Testis (tissue), 3 donors: Measurements from ENCODE around the gene ANXA8. TPM values are rescaled to one million over a fixed set of nuclear protein-coding genes. Genes with fewer than 3 reads are reported as not detected.

Experiments
- DNase-seq: peaks from one replicate; pipeline ENCODE4 v3.0.0-alpha.2; 2019
- H3K27ac ChIP-seq, 2 donors: fragments of 200-600 bp; sonication (generic); one replicate each; pipeline ENCODE4 v1.5.1; 2019
- H3K27me3 ChIP-seq: fragments of 200-600 bp; sonication (generic); one replicate; pipeline ENCODE4 v1.5.1; 2019
- H3K36me3 ChIP-seq: fragments of 200-600 bp; sonication (generic); one replicate; pipeline ENCODE4 v1.5.1; 2017; ENCODE audit warnings: low read depth; ENCODE audit errors: missing control alignments
- H3K4me1 ChIP-seq: fragments of 200-600 bp; sonication (generic); one replicate; pipeline ENCODE4 v1.5.1; 2019
- H3K4me3 ChIP-seq, 2 donors: fragments of 200-600 bp; sonication (generic); one replicate each; pipeline ENCODE4 v1.5.1; 2017 to 2019
- H3K9me3 ChIP-seq: fragments of 200-600 bp; sonication (generic); one replicate; pipeline ENCODE4 v1.5.1; 2017
- POLR2A ChIP-seq: fragments of 450-650 bp; IDR thresholded peaks from one replicate; pipeline ENCODE4 v1.6.1; 2017; ENCODE audit warnings: antibody characterized with exemption, mild to moderate bottlenecking, moderate library complexity
- WGBS, 2 donors: methylation state at CpG; one replicate each; pipeline ENCODE4 v1.1.5; 2018; 5-methylcytosine and 5-hydroxymethylcytosine counted together
- intact Hi-C: fragments of 100-400 bp; cut with DNase I; formaldehyde crosslinking; loops from one replicate; pipeline ENCODE4 v1.15.1; 2023; ENCODE audit warnings: low total_unique reads
- polyA plus RNA-seq: library from polyadenylated mRNA; stranded (reverse); fragments of 350-450 nt; fragmentation: Illumina TruSeq; extraction: RNeasy Lipid Tissue Mini Kit (QIAGEN cat#74804); gene quantifications from one replicate; pipeline ENCODE4 v1.2.3, GENCODE V29; 2014; ENCODE audit warnings: low read depth, low replicate concordance; ENCODE audit not compliant: insufficient read depth
- total RNA-seq, 2 donors: library from RNA; depleted of rRNA; stranded (reverse); fragments of >200 nt; gene quantifications; one replicate each; pipeline ENCODE4 v1.2.3, GENCODE V29; 2016
- TF ChIP-seq, protein P1 (sequence below), 3 experiments: fragments of 450-650 bp in 2 of 3; fragments of 200-600 bp in 1 of 3; sonication (generic) in 1 of 3; IDR thresholded peaks; one replicate each; pipeline ENCODE4 v1.5.1; 2016 to 2019; ENCODE audit warnings: antibody characterized with exemption in 3 of 3, mild to moderate bottlenecking in 2 of 3, moderate library complexity in 1 of 3

Gene ANXA8
- total and polyA plus RNA-seq, 3 donors from 2014 or later: 1.8 to 6.7 (median 2.5) TPM

DNA sequence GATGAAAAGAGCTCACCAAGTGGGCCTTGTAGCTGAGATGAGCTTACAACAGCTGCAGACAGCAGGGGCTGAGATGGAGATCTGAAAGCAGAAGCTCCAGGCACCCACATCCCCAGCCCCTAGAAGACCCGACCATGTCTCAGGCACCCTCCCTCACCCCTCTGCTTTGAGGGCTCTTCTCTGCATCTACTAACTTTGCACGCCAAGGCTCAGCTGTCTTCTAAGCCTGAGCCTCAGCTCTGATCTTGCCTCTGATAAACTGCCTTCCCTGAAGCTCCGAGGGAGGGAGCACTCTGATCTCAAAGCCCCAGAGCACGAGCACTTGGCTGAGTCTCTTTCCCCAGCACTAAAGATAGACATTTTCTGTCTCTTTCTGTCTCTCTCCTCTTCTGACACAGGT lies 42.0 kb downstream of the ANXA8 start:
- no peaks in the 10 kb centered on the region for H3K36me3 ChIP-seq
- no peak overlapping the region for H3K27ac ChIP-seq
- WGBS, 2 donors: 77 to 81% methylated on average over 4 of the region's 4 CpGs
- no peak for DNase-seq
- TF ChIP-seq, protein P1, sequence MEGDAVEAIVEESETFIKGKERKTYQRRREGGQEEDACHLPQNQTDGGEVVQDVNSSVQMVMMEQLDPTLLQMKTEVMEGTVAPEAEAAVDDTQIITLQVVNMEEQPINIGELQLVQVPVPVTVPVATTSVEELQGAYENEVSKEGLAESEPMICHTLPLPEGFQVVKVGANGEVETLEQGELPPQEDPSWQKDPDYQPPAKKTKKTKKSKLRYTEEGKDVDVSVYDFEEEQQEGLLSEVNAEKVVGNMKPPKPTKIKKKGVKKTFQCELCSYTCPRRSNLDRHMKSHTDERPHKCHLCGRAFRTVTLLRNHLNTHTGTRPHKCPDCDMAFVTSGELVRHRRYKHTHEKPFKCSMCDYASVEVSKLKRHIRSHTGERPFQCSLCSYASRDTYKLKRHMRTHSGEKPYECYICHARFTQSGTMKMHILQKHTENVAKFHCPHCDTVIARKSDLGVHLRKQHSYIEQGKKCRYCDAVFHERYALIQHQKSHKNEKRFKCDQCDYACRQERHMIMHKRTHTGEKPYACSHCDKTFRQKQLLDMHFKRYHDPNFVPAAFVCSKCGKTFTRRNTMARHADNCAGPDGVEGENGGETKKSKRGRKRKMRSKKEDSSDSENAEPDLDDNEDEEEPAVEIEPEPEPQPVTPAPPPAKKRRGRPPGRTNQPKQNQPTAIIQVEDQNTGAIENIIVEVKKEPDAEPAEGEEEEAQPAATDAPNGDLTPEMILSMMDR (IDR thresholded peaks at IDR 0.05): no peak
- no peak for TF ChIP-seq POLR2A
- no peak overlapping the region for H3K4me3 ChIP-seq
- intact Hi-C loops: no loop called here
- H3K27me3 ChIP-seq: no peaks in the 10 kb centered on the region
- no peaks in the 10 kb centered on the region for H3K4me1 ChIP-seq
- no peaks in the 10 kb centered on the region for H3K9me3 ChIP-seq

DNA sequence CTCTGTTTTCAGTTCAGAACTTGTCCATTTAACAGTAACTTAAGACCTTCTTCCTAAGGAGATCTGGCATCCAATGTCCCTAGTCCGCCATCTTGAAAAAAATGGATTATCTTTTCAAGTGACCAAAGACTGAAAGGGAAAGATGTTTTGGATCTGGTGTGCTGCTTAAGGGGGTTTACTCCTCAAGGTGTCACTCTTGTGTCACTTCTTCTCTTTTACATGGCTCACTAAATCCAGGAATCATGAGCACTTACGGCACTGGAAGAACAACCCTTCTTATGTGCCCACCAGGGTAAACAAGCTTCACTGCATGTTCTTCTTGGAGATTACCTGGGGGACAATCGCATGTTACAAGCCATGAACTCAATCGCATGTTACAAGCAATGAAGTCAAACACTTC lies 43.7 kb downstream of the ANXA8 start:
- Histone ChIP-seq H3K36me3 (no peaks in the 10 kb centered on the region), H3K27ac (no peak overlapping the region), H3K4me3 (no peak overlapping the region), H3K27me3 (no peaks in the 10 kb centered on the region), H3K4me1 (no peaks in the 10 kb centered on the region), H3K9me3 (no peaks in the 10 kb centered on the region)
- intact Hi-C loops: no loop called here
- TF ChIP-seq, protein P1 (IDR thresholded peaks at IDR 0.05): no peak
- TF ChIP-seq POLR2A: no peak
- DNase-seq: no peak
- 91 to 95% methylated on average over 4 of the region's 4 CpGs for WGBS, 2 donors

DNA sequence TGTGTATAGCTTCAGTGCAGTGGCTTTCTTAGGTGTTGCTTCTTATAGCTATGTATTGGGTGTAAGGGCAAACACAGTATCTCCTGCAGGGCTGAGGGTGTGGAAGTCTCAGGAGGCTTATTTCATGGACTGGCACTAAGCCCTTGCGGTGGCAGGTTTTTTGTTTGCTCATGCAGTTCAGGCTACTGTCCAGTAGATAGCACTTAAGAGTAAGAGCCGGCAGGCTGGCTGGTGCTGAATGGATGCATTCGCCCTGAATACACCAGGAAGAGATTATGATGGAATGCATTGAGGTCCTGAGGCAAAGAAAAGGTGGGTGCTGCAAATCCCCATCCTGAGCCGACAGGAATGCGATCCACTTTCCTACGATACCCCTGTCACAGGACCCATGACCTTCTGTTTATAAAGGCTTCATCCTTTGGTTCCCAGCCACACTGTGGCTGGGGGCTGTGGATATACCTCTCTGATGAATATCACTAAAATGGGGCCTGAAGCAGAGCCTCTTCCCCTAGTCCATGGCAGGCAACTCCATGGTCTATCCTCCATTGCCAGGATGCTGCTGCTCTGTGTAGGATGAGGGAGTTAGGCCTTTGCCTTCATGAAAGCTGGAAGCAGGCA lies 44.9 kb downstream of the ANXA8 start:
- no peaks in the 10 kb centered on the region for H3K27me3 ChIP-seq
- TF ChIP-seq POLR2A: no peak
- TF ChIP-seq, protein P1 (IDR thresholded peaks at IDR 0.05): peak in 1 of 3 experiments; percentile 18
- H3K27ac ChIP-seq: no peak overlapping the region
- H3K36me3 ChIP-seq: no peaks in the 10 kb centered on the region
- 57 to 65% methylated on average over 5 to 6 of the region's 6 CpGs for WGBS, 2 donors
- intact Hi-C loops: no loop called here
- no peaks in the 10 kb centered on the region for H3K9me3 ChIP-seq
- no peak overlapping the region for H3K4me3 ChIP-seq
- DNase-seq: peak; percentile 71
- H3K4me1 ChIP-seq: no peaks in the 10 kb centered on the region

DNA sequence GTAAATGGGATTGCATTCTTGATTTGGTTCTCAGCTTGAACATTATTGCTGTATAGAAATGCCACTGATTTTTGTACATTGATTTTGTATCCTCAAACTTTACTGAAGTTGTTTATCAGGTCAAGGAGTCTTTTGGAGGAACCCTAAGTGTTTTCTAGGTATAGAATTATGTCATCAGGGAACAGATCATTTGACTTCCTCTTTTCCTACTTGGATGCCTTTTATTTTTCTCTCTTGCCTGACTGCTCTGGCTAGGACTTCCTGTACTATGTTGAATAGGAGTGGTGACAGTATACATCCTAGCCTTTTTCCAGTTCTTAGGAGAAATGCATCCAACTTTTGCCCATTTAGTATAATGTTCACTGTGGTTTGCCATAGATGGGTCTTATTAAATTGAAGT lies 48.8 kb downstream of the ANXA8 start:
- H3K36me3 ChIP-seq: no peaks in the 10 kb centered on the region
- DNase-seq: no peak
- H3K27ac ChIP-seq: no peak overlapping the region
- H3K27me3 ChIP-seq: no peaks in the 10 kb centered on the region
- no peak overlapping the region for H3K4me3 ChIP-seq
- intact Hi-C loops: no loop called here
- no peaks in the 10 kb centered on the region for H3K4me1 ChIP-seq
- no peaks in the 10 kb centered on the region for H3K9me3 ChIP-seq
- no peak for TF ChIP-seq POLR2A
- TF ChIP-seq, protein P1 (IDR thresholded peaks at IDR 0.05): no peak

DNA sequence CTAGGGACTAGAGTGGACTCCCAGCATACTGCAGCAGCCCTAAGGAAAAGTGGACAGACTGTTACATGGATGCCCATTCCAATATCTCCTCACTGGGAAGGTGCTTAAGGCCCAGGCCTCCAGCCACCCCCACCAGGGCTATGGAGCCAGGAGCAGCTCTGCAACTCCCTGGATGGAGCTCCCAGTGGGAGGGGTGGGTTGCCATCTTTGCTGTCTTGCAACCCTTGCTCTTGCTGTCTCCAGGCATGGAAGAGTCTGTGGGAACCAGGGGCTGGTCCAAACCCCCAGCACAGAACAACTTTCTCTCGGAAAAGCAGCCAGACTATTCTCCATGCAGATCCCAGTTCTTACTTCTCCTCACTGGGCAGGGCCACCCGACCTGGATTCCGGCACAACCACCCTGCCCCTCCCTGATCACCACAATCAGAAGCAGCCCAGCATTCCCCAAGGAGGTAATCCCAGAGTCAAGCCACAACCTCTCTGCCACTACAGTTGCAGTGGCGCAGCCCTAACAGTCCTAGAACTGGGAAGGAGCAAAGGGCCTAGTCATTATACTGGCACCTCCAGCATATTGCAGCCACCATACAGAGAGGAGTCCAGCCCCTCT lies 58.0 kb downstream of the ANXA8 start:
- DNase-seq: no peak
- intact Hi-C loops: no loop called here
- TF ChIP-seq, protein P1 (IDR thresholded peaks at IDR 0.05): no peak
- TF ChIP-seq POLR2A: no peak
- no peak overlapping the region for H3K4me3 ChIP-seq
- no peaks in the 10 kb centered on the region for H3K9me3 ChIP-seq
- no peak overlapping the region for H3K27ac ChIP-seq
- H3K27me3 ChIP-seq: no peaks in the 10 kb centered on the region
- no peaks in the 10 kb centered on the region for H3K36me3 ChIP-seq
- no peaks in the 10 kb centered on the region for H3K4me1 ChIP-seq
- 78 to 100% methylated on average over 1 to 4 of the region's 4 CpGs for WGBS, 2 donors
